Activated T-helper 9 cell treated with anti-CD3 and anti-CD28 coated beads, Interleukin-2, amount 50 U/mL, for 16 hours (primary cell): ENCODE results near the gene LEKR1.

Source experiments
- DNase-seq: peaks from one replicate; pipeline ENCODE4 v3.0.0-alpha.2; 2020; ENCODE audit warnings: low read depth

The LEKR1 gene

DNA sequence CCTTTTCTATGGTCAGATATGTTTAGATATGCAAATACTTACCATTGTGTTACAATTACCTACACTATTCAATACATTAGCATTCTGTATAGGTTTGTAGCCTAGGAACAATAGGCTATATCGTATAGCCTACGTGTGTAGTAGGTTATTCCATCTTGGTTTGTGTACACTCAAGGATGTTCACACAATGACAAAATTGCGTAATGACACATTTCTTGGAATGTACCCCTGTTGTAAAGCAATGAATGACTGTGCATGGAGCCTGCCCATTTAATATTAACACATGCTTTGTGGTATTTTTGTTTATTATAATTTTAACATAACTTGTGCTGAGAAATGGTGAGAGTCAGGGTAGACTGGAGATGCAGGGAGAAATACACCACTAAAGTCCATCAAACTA is 154.9 kb downstream of the LEKR1 start:
- DNase-seq = no peak

GRCh38 chr3:156983559-156983958 is 157.4 kb downstream of the LEKR1 start:
- no peak for DNase-seq

DNA sequence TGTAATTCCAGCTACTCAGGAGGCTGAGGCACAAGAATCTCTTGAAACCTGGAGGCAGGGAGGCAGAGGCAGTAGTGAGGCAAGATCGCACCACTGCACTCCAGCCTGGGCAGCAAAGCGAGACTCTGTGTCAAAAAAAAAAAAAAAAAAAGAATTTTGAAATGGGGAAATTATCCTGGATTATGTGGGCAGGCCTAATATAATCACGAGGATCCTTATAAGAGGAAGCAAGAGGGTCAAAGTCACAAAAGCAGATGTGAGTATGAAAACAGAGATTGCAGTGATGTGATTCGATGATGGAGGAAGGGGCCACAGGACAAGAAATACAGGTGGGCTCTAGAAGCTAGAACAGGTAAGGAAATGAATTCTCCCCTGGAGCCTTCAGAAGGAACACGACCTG is 159.6 kb downstream of the LEKR1 start:
- no peak for DNase-seq

- DNase-seq = no peak
Measured at GRCh38 chr3:156987946-156988345, 161.8 kb downstream of the LEKR1 start.

GRCh38 chr3:156997351-156997750 is 171.2 kb downstream of the LEKR1 start:
- no peak for DNase-seq

- DNase-seq = no peak
Measured at GRCh38 chr3:157001221-157001957, 175.2 kb downstream of the LEKR1 start.

- DNase-seq = no peak
Measured at GRCh38 chr3:157021679-157022078, 195.5 kb downstream of the LEKR1 start.

DNA sequence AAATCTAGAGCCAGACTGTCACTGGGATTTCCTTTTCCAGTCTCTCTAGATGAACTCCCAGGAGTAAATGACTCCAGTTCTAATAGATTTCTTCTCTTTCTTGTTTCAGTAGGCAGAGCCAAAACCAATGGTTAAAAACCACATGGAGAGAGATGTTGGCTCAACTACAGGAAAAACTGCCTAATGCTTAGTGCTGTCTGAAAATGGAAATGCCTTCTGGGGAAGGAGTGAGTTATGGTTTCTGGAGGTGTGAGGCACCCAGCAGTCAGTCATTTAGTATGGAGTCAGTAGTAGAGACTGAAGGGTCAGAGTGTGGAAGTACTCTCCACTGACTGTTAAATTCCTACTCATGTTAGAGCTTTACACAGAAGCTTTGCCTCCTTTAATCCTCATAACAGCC is 197.1 kb downstream of the LEKR1 start:
- DNase-seq = no peak

DNA sequence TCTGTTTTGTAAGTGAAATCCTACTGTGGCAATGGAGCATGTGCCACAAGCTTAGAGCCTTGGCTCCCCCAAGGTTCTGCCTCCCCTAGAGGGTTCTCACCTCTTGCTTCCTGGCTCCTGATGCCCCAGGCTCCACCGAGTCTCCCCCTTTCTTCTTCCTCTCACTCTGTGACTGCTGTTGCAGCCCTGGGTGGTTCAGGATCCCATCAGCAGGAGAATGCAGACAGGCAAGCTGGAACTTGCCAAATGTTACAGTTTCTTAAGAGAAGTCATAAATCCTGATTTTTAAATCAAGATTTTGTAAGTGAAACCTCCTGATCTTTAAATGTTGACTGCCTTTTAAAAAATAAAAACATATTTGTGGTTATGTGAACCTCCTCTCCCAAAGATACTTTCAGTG is 199.9 kb downstream of the LEKR1 start:
- no peak for DNase-seq

DNA sequence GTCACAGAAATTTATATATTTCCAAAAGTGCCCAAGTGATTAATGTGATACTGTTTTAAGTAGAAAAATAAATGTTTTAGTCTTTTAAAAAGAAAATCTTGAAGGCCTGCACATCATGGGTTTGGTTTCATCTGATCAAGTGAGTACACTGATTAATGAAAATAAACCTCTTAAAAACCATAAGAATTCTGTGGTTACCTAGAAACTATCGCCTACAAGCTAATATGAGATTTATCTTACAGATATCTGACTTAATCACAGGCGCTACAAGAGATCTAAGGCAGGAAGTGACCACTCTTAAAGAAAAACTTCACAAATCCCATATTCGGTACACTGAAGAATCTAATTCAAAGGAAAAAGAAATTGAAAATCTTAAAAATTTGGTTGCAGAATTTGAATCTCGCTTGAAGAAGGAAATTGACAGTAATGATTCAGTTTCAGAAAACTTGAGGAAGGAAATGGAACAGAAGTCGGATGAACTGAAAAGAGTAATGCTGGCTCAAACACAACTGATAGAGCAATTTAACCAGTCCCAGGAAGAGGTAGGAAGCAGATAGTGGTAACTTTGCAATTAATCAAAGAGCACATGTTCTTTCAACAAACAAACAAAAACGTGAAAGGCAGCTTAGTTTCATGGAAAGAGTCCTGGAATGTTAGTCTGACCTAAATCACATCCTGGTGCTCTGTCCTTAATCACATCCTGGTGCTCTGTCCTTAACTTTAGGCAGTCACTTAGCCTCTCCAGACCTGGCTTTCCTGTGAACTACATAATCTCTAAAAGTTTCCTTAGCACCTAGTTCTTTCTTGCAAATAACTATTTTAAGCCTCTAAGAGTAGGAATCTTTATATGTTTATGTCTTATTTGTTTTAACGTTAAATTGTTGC is 201.9 kb downstream of the LEKR1 start:
- DNase-seq = no peak

GRCh38 chr3:157029365-157029790 is 203.2 kb downstream of the LEKR1 start:
- DNase-seq = no peak

DNA sequence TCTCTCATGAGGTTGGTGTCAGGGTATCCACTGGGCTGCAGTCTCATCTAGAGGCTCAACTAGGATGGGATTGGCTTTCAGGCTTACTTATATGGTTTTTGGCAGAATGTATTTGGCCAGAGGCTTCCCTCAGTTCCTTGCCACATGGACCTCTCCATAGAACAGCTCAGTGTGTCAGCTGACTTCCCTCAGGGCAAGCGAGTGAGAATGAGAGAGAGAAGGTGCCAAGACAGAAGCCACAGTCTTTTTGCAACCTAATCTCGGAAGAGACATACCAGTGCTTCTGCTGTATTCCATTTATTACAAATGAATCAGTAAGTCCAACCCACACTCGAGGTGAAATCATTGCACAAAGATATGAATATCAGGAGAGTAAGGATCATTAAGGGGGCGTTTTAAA is 204.6 kb downstream of the LEKR1 start:
- no peak for DNase-seq

- DNase-seq = no peak
Measured at GRCh38 chr3:157033001-157033400, 206.8 kb downstream of the LEKR1 start.

DNA sequence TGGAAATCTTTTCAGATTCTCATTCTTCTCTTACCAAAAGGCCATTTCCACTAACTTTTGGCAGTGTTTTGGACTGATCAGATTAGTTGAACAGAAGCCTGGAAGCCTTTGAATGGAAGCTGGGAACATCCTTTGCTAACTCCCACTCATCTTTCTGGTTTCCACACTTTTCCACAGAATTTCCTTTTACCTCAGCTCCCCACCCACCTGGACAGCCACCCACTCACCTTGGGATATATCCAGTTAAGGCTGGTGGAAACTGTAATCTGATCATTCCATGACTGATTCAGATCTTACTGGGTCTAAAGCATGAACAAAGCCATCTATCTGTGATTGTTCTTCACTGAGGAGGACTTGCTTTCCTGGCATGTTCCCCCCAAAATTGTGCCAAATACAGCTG is 214.3 kb downstream of the LEKR1 start:
- DNase-seq = no peak

- DNase-seq = no peak
Measured at GRCh38 chr3:157042226-157042625, 216.1 kb downstream of the LEKR1 start.

- DNase-seq = no peak
Measured at GRCh38 chr3:157043771-157044170, 217.6 kb downstream of the LEKR1 start.

- DNase-seq = no peak
Measured at GRCh38 chr3:157045238-157045850, 219.2 kb downstream of the LEKR1 start.

GRCh38 chr3:157046520-157046919 is 220.4 kb downstream of the LEKR1 start:
- no peak for DNase-seq

GRCh38 chr3:157051055-157051454 is 224.9 kb downstream of the LEKR1 start:
- DNase-seq = no peak

DNA sequence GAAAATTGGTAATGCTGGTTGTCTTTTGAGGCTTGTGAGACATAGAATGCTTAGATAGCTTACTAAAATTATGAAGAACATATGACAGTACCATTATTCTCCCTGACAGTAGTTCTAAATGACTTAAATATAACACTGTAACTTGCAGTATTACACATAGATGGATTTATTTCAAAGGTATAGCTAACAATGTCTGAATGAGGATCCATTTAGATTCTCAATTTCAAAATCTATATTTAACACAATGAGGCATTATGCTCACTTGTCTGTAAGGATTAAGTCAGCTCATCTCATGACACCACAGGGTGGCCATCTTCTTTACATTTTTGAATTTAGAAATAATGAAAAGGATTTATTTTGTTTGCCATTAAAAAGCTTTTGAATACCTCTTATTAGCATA is 225.4 kb downstream of the LEKR1 start:
- no peak for DNase-seq

- no peak for DNase-seq
Measured at GRCh38 chr3:157056035-157056434, 229.9 kb downstream of the LEKR1 start.

- DNase-seq = no peak
Measured at GRCh38 chr3:157058392-157059071, 232.4 kb downstream of the LEKR1 start.
